ENCODE results near the gene HCFC1.

The HCFC1 gene

DNA sequence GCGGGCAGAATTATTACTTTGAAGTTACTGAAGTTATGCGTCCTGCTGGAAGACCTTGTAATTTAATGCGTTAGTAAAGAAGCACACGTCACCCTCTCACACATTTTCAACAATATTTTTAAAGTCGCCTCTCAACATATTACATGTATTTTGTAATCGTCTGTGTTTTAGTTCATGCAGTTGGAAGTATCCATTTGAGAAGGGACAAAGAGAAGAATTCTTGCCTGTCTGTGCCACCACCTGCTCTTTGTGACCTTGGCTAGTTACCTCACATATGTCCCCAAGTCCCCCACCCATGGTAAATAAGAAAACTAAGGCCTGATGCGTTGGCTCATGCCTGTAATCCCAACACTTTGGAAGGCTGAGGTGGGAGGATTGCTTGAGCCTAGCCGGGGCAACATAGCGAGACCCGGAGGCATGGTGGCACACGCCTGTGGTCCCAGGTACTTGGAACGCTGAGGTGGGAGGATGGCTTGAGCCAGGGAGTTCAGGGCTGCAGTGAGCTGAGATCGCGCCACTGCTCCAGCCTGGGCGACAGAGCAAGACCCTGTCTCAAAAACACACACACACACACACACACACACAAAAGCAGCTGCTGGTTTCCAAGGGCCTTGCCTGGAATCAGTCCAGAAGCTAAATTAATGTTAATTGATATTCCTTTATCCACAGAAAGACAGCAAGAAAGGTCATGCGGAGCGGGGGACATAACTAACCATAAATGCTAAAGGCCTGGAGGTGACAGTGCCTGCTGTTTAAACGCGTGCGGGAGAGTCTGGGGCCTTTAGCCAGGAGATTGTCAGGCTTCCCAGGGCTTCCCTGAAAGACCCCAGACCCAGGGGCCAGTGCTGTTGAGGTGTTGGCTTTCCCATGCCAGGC, 1.7 kb upstream of the HCFC1 start:
- H3K27ac ChIP-seq (ENCODE audit: low read length) = no peak overlapping the region
- DNase-seq (ENCODE audit: low read depth, low spot score) = no peak
- no CpG with 5 or more reads among the region's 20 CpGs for WGBS (ENCODE audit: insufficient coverage, insufficient read length)
- no peaks in the 10 kb centered on the region for H3K36me3 ChIP-seq (ENCODE audit: control insufficient read depth, insufficient read depth, low read length)
- no peaks in the 10 kb centered on the region for H3K9me3 ChIP-seq (ENCODE audit: control insufficient read depth, insufficient read depth, low read length)
- H3K4me3 ChIP-seq (ENCODE audit: low read length) = peak overlapping the region; percentile 100; the same call in 1 of the 2 replicates
- H3K27me3 ChIP-seq (ENCODE audit: control insufficient read depth, insufficient read depth, low read length) = no peaks in the 10 kb centered on the region
- peaks cover 2% of the 10 kb centered on the region for H3K4me1 ChIP-seq (ENCODE audit: control insufficient read depth, insufficient read depth, low read length)

DNA sequence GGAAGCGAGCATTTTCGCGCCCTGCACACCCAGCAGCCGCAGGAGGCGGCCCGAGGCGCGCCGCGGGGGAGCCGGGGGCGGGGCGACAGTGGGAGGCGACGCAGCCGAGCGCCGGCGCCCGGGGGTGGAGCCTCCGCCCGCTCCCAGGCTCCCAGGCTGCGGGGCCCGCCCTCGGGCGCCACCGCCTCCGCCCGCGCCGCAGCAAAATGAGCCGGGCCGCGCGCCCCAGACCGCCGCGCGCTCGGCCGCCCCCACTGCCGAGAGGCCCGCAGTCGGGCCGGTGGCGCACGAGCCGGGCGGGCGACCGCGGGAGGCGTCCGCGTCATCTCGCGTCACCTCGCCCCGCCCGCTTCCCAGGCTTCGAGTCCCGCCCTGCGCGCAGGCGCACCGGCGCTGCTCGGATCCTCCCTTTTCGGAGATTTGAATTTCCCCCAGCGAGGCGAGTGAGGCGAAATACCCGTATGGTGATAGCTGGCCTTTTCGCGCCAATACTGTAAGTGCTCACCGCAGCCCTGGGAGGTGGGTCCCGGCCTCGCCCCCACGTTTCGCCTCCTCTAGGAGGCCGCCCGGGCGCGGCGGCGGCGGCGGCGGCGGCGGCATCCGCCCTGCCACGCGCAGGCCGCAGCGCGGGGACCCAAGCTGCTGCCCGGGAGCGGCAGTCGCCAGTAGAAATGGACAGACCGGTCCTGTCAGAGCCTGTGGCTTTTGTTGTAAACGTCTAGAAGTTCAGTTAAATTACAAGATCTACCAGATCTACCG, 929 bp upstream of the HCFC1 start, which contains the start of gene TMEM187:
Gene TMEM187 (plus strand): TSS at position 387 of the 759 bp plus-strand sequence. CDS start 9,309 bp downstream, outside the sequence.
- no peaks in the 10 kb centered on the region for H3K27me3 ChIP-seq (ENCODE audit: control insufficient read depth, insufficient read depth, low read length)
- DNase-seq (ENCODE audit: low read depth, low spot score) = no peak
- WGBS (ENCODE audit: insufficient coverage, insufficient read length) = no CpG with 5 or more reads among the region's 103 CpGs
- H3K9me3 ChIP-seq (ENCODE audit: control insufficient read depth, insufficient read depth, low read length) = no peaks in the 10 kb centered on the region
- H3K4me3 ChIP-seq (ENCODE audit: low read length) = peak within 1 kb of the TSS; percentile 100
- H3K4me1 ChIP-seq (ENCODE audit: control insufficient read depth, insufficient read depth, low read length) = peaks cover 4% of the 10 kb centered on the region
- no peak within 1 kb of the TSS for H3K27ac ChIP-seq (ENCODE audit: low read length)
- no peaks in the 10 kb centered on the region for H3K36me3 ChIP-seq (ENCODE audit: control insufficient read depth, insufficient read depth, low read length)

DNA sequence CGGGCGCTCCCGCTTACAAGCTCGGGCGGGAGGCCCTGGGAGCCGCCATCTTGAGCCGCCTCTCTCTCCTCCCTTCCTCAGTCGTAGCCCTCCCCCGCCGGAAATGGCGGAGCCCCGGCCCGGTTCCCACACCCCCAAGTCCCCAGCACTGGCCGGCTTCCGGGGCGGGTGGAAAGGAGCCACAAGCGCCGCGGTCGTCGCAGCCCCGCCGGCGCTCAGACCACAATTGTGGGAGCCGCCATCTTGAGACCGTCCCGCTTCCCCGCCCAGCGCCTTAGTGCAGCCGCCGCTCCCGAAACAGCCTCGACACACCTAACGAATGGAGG, 531 bp downstream of the HCFC1 start:
- Histone ChIP-seq H3K9me3 (ENCODE audit: control insufficient read depth, insufficient read depth, low read length) (no peaks in the 10 kb centered on the region), H3K4me3 (ENCODE audit: low read length) (peak overlapping the region; percentile 100), H3K4me1 (ENCODE audit: control insufficient read depth, insufficient read depth, low read length) (peaks cover 8% of the 10 kb centered on the region), H3K27ac (ENCODE audit: low read length) (no peak overlapping the region), H3K27me3 (ENCODE audit: control insufficient read depth, insufficient read depth, low read length) (no peaks in the 10 kb centered on the region), H3K36me3 (ENCODE audit: control insufficient read depth, insufficient read depth, low read length) (no peaks in the 10 kb centered on the region)
- no CpG with 5 or more reads among the region's 34 CpGs for WGBS (ENCODE audit: insufficient coverage, insufficient read length)
- DNase-seq (ENCODE audit: low read depth, low spot score) = no peak

DNA sequence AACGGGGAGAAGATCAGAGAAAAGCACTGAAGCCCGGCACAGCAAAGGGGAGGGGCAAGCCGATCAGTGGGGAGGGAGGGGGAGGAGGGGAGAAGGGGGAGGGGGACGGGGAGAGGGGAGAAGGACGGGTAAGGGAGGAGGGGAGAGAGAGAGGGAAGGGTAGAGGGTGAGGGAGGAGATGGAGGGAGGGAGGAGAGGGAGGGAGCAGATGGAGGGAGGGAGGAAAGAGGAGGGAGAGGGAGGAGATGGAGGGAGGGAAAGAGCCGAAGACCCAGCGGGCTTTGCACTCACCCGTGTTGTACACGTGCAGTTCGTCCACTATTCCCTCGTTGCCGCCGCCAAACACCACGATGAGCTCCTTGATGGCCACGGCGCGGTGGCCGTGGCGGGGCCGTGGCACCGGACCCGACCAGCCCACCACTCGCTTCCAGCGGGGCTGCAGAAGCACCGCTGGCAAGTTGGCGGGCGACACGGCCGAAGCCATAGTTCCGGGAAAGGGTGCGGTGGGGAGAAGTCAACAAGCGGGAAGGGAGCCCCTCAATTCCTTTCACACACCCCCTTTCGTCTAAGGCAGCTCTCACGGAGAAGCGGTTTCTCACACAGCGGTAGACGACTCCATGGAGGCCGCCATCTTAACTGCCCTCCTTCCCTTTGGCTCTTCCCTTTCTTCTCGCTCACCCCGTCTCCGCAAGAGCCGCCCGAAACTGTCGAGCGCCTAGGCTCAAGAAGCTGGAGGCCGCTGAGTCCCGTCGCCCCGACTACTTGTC, 1.1 kb downstream of the HCFC1 start:
- no peaks in the 10 kb centered on the region for H3K36me3 ChIP-seq (ENCODE audit: control insufficient read depth, insufficient read depth, low read length)
- no peak overlapping the region for H3K27ac ChIP-seq (ENCODE audit: low read length)
- no peaks in the 10 kb centered on the region for H3K27me3 ChIP-seq (ENCODE audit: control insufficient read depth, insufficient read depth, low read length)
- peak overlapping the region; percentile 100 for H3K4me3 ChIP-seq (ENCODE audit: low read length)
- no peaks in the 10 kb centered on the region for H3K9me3 ChIP-seq (ENCODE audit: control insufficient read depth, insufficient read depth, low read length)
- no peak for DNase-seq (ENCODE audit: low read depth, low spot score)
- no CpG with 5 or more reads among the region's 49 CpGs for WGBS (ENCODE audit: insufficient coverage, insufficient read length)
- peaks cover 8% of the 10 kb centered on the region for H3K4me1 ChIP-seq (ENCODE audit: control insufficient read depth, insufficient read depth, low read length)

DNA sequence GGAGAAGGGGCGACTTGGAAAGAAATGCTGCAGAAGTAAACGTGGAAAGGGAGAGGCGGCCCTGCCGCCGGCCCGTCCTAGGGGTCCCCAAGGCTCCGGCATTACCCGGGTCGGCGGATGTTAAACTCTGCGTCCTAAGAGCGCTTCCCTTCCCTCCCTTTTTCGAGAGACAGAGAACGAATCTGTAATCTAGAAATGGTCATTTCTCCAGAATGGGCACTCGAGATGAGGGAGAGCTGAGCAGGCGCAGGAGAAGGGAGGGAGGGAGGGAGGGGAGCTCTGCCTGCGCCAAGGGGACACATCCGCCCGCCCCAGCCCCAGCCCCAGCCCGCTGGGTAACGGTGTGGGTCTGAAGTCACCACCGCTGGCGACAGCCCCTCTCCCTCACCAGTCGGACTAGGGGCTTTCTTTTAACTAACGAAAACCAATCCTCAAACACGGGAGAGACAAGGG, 1.7 kb downstream of the HCFC1 start:
- H3K9me3 ChIP-seq (ENCODE audit: control insufficient read depth, insufficient read depth, low read length) = no peaks in the 10 kb centered on the region

DNA sequence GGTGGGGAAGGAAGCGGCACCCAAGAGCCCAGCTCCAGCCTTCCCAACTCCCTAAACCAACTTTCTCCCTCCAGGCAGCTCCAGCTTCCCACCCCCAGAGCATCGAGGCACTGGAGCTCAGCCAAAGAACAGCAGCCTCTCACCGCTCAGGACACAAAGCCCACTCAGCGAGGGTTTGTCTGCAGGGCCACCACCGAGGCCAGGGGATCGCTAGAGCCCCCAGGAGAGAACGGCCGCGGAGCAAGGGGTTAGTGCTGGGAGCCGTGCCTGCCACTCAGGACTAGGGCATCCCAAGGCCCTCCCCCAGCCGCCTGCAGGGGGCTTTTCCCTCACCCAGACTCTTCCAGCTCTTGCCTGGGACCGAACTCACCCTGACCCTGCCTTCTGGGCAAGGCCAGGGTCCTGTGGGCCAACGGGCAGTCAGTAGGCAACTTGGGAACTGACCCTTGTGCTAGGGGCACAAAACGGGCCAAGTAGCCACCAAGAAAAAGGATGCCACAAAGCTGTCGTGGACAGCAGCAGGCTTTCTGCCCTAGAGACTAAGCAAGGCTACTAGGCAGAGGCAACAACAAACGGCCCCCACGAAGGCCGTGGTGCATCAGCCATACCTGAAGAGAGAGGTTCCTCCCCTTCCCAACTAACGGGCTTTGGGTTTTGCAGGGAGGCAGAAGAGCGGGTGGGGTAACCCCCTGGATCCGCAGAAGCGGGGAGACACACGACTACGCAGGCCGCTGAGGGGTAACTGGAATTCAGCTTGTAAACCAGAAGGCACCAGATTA, 2.3 kb downstream of the HCFC1 start:
- Histone ChIP-seq H3K9me3 (ENCODE audit: control insufficient read depth, insufficient read depth, low read length) (no peaks in the 10 kb centered on the region), H3K27me3 (ENCODE audit: control insufficient read depth, insufficient read depth, low read length) (no peaks in the 10 kb centered on the region), H3K4me1 (ENCODE audit: control insufficient read depth, insufficient read depth, low read length) (peaks cover 8% of the 10 kb centered on the region), H3K27ac (ENCODE audit: low read length) (no peak overlapping the region), H3K36me3 (ENCODE audit: control insufficient read depth, insufficient read depth, low read length) (0 out of 2 replicates have a peak, but pooled peaks cover under 1% of the 10 kb centered on the region), H3K4me3 (ENCODE audit: low read length) (peak overlapping the region; percentile 100)
- WGBS (ENCODE audit: insufficient coverage, insufficient read length) = no CpG with 5 or more reads among the region's 25 CpGs
- no peak for DNase-seq (ENCODE audit: low read depth, low spot score)

More for the DNA sequence above, 1.7 kb downstream of the HCFC1 start:
- H3K36me3 ChIP-seq (ENCODE audit: control insufficient read depth, insufficient read depth, low read length) = no peaks in the 10 kb centered on the region
- DNase-seq (ENCODE audit: low read depth, low spot score) = no peak
- WGBS (ENCODE audit: insufficient coverage, insufficient read length) = no CpG with 5 or more reads among the region's 26 CpGs
- H3K4me1 ChIP-seq (ENCODE audit: control insufficient read depth, insufficient read depth, low read length) = peaks cover 8% of the 10 kb centered on the region
- H3K27ac ChIP-seq (ENCODE audit: low read length) = no peak overlapping the region
- H3K27me3 ChIP-seq (ENCODE audit: control insufficient read depth, insufficient read depth, low read length) = no peaks in the 10 kb centered on the region
- peak overlapping the region; percentile 100 for H3K4me3 ChIP-seq (ENCODE audit: low read length)

DNA sequence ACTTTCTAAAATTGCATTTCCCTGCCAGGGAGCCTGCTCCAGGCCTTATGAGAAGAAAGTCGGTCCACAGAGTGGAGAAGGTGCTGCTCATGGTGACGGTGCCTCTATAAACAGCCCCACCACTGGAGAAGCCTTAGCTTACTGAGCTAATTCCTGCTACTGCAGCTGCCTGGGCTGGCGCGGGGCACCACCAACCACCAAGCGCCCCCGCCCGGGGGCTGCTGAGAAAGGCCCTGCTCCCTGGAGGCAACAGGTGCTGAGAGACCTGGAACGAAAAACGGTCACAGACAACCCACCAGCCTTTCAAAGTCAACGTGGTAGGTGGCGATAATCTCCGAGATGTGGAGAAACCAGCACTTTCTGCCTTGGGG, 2.9 kb downstream of the HCFC1 start:
- WGBS (ENCODE audit: insufficient coverage, insufficient read length) = no CpG with 5 or more reads among the region's 12 CpGs
- DNase-seq (ENCODE audit: low read depth, low spot score) = no peak
- Histone ChIP-seq H3K27ac (ENCODE audit: low read length) (no peak overlapping the region), H3K4me3 (ENCODE audit: low read length) (peak overlapping the region; percentile 100; the same call in 1 of the 2 replicates), H3K9me3 (ENCODE audit: control insufficient read depth, insufficient read depth, low read length) (no peaks in the 10 kb centered on the region), H3K27me3 (ENCODE audit: control insufficient read depth, insufficient read depth, low read length) (no peaks in the 10 kb centered on the region), H3K4me1 (ENCODE audit: control insufficient read depth, insufficient read depth, low read length) (peaks cover 8% of the 10 kb centered on the region), H3K36me3 (ENCODE audit: control insufficient read depth, insufficient read depth, low read length) (peaks cover 4% of the 10 kb centered on the region; the same call in 1 of the 2 replicates)

DNA sequence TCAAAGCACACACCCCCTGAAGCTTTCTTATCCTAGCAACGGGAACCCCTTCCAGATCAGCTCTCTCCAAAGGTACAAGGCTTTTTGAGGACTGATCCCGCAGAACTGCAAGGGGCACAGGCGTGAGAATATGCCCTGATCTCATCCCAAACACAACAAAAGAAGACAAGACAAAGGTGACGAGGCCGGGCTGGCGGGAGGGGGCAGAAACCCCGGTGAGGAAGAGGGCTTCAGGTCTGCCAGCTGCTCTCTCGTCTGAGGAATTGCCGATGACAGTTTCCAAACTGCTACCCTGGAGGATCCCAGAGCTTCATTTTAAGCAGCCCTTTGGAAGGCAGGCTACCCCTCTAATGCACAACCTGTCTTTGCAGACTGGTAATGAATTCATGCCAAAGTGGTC, 3.4 kb downstream of the HCFC1 start:
- no CpG with 5 or more reads among the region's 9 CpGs for WGBS (ENCODE audit: insufficient coverage, insufficient read length)
- Histone ChIP-seq H3K4me3 (ENCODE audit: low read length) (no peak overlapping the region; the same call in 1 of the 2 replicates), H3K27me3 (ENCODE audit: control insufficient read depth, insufficient read depth, low read length) (no peaks in the 10 kb centered on the region), H3K27ac (ENCODE audit: low read length) (no peak overlapping the region), H3K9me3 (ENCODE audit: control insufficient read depth, insufficient read depth, low read length) (no peaks in the 10 kb centered on the region), H3K4me1 (ENCODE audit: control insufficient read depth, insufficient read depth, low read length) (peaks cover 8% of the 10 kb centered on the region), H3K36me3 (ENCODE audit: control insufficient read depth, insufficient read depth, low read length) (peaks cover 5% of the 10 kb centered on the region; the same call in 1 of the 2 replicates)
- no peak for DNase-seq (ENCODE audit: low read depth, low spot score)

DNA sequence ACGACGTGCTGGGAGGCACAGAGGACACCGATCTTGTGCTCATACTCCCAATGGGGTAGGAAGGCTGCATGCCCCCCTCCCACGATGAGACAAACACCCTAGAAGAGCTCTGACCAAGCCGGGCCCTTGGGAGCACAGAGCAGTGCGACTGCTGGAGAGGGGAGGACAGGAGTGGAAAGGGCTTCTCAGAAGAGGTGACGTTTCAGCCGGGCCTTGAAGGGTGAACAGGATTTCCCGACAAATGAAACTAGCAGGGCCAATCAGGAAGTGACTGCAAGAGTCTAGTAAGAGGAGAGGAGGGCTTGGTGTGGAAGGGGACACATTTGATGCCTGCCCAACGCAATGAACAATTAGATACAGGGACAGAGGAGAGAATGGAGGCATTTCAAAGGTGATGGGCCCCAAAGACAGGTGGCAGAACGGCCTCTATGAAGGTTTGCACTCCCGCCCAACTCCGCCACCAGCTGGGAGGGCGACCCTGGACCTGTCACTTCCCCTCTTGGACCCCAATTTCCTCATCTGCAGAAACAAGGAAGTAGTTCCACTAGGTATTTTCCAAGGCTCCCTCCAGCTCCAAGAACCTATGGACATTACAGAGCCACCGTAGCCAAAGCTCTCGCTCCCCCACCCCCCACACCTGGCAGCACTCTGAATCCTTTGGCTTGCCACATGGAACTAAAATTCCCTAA, 3.9 kb downstream of the HCFC1 start:
- no peak for DNase-seq (ENCODE audit: low read depth, low spot score)
- WGBS (ENCODE audit: insufficient coverage, insufficient read length) = no CpG with 5 or more reads among the region's 16 CpGs
- H3K4me1 ChIP-seq (ENCODE audit: control insufficient read depth, insufficient read depth, low read length) = peaks cover 8% of the 10 kb centered on the region
- no peaks in the 10 kb centered on the region for H3K27me3 ChIP-seq (ENCODE audit: control insufficient read depth, insufficient read depth, low read length)
- H3K27ac ChIP-seq (ENCODE audit: low read length) = no peak overlapping the region
- no peak overlapping the region for H3K4me3 ChIP-seq (ENCODE audit: low read length)
- no peaks in the 10 kb centered on the region for H3K9me3 ChIP-seq (ENCODE audit: control insufficient read depth, insufficient read depth, low read length)
- peaks cover 7% of the 10 kb centered on the region; the same call in 1 of the 2 replicates for H3K36me3 ChIP-seq (ENCODE audit: control insufficient read depth, insufficient read depth, low read length)
